ENCODE measurements around the gene HSD17B11.
"Not testable (repeated sequence)": the region's sequence is repeated elsewhere in the genome, so short reads cannot be mapped to it uniquely, and the experiment has no call there.

HSD17B11 gene

DNA sequence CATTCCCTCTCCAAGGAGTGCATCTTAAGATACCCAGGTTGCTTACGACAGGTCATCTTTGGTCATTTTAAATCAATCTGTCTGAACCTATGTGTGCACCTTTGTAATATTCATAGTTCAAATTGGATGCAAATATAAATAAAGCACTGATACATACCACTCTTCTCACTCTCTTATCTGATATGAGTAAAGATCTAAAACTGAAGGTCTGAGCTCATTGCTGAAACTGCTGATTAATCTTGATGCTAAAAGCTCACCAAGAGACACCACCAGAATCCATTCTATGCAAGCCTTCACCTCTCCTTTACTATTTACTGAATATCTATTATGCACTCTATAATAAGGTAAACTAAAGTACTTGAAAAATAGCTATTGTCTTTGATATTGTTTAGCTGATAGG lies 84.9 kb downstream of the HSD17B11 start:
- no peak for TF ChIP-seq CTCF (conservative IDR thresholded peaks at IDR 0.05; ENCODE audit: low read depth, low read length)
- no peak overlapping the region for H3K4me3 ChIP-seq (ENCODE audit: low read length)
- DNase-seq (ENCODE audit: low read depth): no peak

DNA sequence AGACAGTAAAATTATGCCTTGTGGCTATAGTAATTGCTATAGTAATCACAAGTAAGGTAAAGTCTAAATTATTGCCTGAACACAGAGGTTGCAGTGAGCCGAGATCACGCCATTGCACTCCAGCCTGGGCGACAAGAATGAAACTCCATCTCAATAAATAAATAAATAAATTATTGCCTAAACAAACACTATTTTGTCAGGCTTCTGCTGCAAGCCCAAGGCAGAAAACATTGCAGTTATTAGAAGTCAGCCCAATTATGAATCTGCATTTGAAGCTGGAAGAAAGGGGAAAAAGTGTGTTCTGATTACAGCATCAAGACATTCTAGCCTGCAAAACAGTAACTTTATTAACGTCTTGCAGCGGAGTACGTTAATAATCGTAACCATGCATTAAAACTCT lies 85.4 kb downstream of the HSD17B11 start:
- no peak for TF ChIP-seq CTCF (conservative IDR thresholded peaks at IDR 0.05; ENCODE audit: low read depth, low read length)
- no peak for DNase-seq (ENCODE audit: low read depth)
- no peak overlapping the region for H3K4me3 ChIP-seq (ENCODE audit: low read length)

DNA sequence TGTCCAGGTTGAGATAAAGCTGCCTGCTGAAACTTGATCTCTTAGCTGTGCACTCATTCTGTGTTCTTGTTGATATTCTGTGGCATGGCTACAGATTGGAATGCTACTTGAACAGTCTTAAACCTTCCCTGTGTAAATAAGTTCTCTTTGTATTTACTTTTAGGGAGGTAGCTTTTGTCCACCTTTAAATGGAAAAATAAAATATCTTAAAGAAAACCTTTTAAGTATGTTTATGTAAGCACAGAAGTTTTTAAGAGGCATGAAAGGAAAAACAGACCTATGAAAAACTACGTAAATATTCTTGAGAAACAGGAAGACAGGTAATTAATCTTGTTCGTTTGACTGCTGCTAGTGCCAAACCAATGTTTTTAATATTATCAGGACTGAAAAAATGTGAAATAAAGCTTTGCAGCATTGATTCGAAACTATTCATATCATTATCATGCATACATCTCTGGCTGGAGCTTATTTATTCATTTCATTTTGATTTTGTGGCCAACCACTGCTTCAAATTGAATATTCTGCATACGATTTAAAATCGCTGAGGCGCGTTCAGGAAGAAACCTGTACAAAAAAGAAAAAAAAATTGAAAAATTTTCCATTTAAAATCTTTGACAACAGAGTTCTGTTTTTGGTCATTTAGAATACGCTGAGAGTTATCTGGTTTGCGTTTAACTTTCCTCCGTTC lies 86.1 kb downstream of the HSD17B11 start:
- no peak for TF ChIP-seq CTCF (conservative IDR thresholded peaks at IDR 0.05; ENCODE audit: low read depth, low read length)
- no peak for DNase-seq (ENCODE audit: low read depth)
- no peak overlapping the region for H3K4me3 ChIP-seq (ENCODE audit: low read length)

DNA sequence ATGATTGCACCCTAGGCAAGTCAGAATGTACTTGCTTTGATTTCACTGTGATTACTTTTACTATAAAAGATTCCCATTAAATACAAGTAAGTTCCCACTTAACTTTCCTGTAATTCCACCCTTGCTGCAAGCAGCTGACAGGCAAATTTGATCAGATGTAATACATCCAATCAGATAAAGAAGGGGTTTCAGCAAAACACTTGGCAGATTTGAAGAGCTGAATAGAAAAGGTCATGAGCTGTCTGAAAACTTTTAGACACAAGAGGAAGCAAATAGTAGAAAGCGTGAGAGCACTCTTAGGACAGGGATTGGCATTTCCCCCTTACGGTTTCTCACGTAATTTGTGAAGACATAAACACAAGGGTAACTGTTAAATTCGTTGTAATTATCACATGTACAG lies 91.1 kb downstream of the HSD17B11 start:
- DNase-seq (ENCODE audit: low read depth): no peak
- no peak overlapping the region for H3K4me3 ChIP-seq (ENCODE audit: low read length)
- TF ChIP-seq CTCF (conservative IDR thresholded peaks at IDR 0.05; ENCODE audit: low read depth, low read length): no peak

- no peak for DNase-seq (ENCODE audit: low read depth)
- H3K4me3 ChIP-seq (ENCODE audit: low read length): no peak overlapping the region
- no peak for TF ChIP-seq CTCF (conservative IDR thresholded peaks at IDR 0.05; ENCODE audit: low read depth, low read length)
Observed at GRCh38 chr4:87298362-87298761, 92.6 kb downstream of the HSD17B11 start.

- not testable (repeated sequence) for H3K4me3 ChIP-seq (ENCODE audit: low read length); DNase-seq (ENCODE audit: low read depth)
Observed at GRCh38 chr4:87294911-87295310, 96.1 kb downstream of the HSD17B11 start.

DNA sequence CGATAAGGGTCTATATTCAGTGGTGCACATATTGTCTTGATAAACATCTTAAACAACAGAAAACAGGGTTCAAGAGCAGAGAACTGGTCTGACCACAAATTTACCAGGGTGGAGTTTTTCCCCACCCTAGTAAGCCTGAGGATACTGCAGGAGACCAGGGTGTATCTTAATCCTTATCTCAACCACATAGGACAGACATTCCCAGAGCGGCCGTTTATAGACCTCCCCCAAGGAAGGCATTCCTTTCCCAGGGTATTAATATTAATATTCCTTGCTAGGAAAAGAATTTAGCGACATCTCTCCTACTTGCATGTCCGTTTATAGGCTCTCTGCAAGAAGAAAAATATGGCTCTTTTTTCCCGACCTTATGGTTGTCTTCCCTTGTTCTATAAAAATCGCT lies 97.1 kb downstream of the HSD17B11 start:
- not testable (repeated sequence) for H3K4me3 ChIP-seq (ENCODE audit: low read length); DNase-seq (ENCODE audit: low read depth)

GRCh38 chr4:87286970-87287369 lies 104.0 kb downstream of the HSD17B11 start:
- DNase-seq (ENCODE audit: low read depth): no peak
- H3K4me3 ChIP-seq (ENCODE audit: low read length): no peak overlapping the region
- no peak for TF ChIP-seq CTCF (conservative IDR thresholded peaks at IDR 0.05; ENCODE audit: low read depth, low read length)
